ENCODE data around the gene ZKSCAN1.

DNA sequence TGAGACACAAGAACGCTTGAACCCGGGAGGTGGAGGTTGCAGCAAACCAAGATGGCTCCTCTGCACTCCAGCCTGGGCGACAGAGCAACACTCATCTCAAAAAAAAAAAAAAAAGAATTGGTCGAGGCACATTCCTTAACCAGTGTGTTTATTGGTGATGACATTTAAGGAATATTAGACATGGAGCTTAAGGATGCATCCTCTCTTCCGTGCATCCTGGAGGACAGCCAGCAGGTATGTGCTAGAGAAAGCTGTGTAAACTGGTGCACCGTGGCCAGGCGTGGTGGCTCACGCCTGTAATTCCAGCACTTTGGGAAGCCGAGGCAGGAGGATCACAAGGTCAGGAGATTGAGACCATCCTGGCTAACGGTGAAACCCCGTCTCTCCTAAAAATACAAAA lies 11.8 kb downstream of the ZKSCAN1 start:
- TF ChIP-seq EZH2 (IDR thresholded peaks at IDR 0.05; ENCODE audit: low read length, unreplicated experiment) (no peak), EZH2phosphoT487 (IDR thresholded peaks at IDR 0.05; ENCODE audit: borderline replicate concordance, low read length) (no peak)
- TF ChIP-seq, protein P1, sequence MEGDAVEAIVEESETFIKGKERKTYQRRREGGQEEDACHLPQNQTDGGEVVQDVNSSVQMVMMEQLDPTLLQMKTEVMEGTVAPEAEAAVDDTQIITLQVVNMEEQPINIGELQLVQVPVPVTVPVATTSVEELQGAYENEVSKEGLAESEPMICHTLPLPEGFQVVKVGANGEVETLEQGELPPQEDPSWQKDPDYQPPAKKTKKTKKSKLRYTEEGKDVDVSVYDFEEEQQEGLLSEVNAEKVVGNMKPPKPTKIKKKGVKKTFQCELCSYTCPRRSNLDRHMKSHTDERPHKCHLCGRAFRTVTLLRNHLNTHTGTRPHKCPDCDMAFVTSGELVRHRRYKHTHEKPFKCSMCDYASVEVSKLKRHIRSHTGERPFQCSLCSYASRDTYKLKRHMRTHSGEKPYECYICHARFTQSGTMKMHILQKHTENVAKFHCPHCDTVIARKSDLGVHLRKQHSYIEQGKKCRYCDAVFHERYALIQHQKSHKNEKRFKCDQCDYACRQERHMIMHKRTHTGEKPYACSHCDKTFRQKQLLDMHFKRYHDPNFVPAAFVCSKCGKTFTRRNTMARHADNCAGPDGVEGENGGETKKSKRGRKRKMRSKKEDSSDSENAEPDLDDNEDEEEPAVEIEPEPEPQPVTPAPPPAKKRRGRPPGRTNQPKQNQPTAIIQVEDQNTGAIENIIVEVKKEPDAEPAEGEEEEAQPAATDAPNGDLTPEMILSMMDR (conservative IDR thresholded peaks at IDR 0.05; ENCODE audit: low read depth, low read length): no peak

All from PC-3 (cell line).